HG02759 (cell line): ENCODE data around the gene HINT2.

Experiments used
- ATAC-seq: cut with Tn5 transposase; IDR thresholded peaks from one replicate; pipeline ENCODE4 v1.9.1; 2021; ENCODE audit warnings: mild to moderate bottlenecking, moderate library complexity; ENCODE audit not compliant: unreplicated experiment

The HINT2 gene

GRCh38 chr9:35814841-35815543 is at the start of gene HINT2:
TSS of gene HINT2 (minus strand) at chr9:35815042. CDS start at chr9:35814979, 63 bp downstream.
- peak; percentile 78 for ATAC-seq

GRCh38 chr9:35863583-35863982 is 48.7 kb upstream of the HINT2 start:
- no peak for ATAC-seq

- ATAC-seq: no peak
Measured at GRCh38 chr9:35862328-35862727, 47.5 kb upstream of the HINT2 start.

- no peak for ATAC-seq
Measured at GRCh38 chr9:35861161-35861897, 46.5 kb upstream of the HINT2 start.

- ATAC-seq: no peak
Measured at GRCh38 chr9:35859990-35860339, 45.1 kb upstream of the HINT2 start.

- ATAC-seq: no peak
Measured at GRCh38 chr9:35859310-35859989, 44.6 kb upstream of the HINT2 start.

- no peak for ATAC-seq
Measured at GRCh38 chr9:35858458-35858857, 43.6 kb upstream of the HINT2 start.

GRCh38 chr9:35856882-35857281 is 42.0 kb upstream of the HINT2 start:
- no peak for ATAC-seq

GRCh38 chr9:35856206-35856605 is 41.4 kb upstream of the HINT2 start:
- no peak for ATAC-seq

GRCh38 chr9:35854091-35854762 is 39.4 kb upstream of the HINT2 start:
- ATAC-seq: no peak

- ATAC-seq: no peak
Measured at GRCh38 chr9:35852876-35853865, 38.3 kb upstream of the HINT2 start.

GRCh38 chr9:35852267-35852815 is 37.5 kb upstream of the HINT2 start:
- no peak for ATAC-seq

- peak; percentile 97 for ATAC-seq
Measured at GRCh38 chr9:35847792-35848572, 33.1 kb upstream of the HINT2 start.

GRCh38 chr9:35845824-35846771 is 31.3 kb upstream of the HINT2 start:
- no peak for ATAC-seq

- no peak for ATAC-seq
Measured at GRCh38 chr9:35844628-35845270, 29.9 kb upstream of the HINT2 start.

GRCh38 chr9:35842795-35843194 is 28.0 kb upstream of the HINT2 start:
- ATAC-seq: peak; percentile 76

- no peak for ATAC-seq
Measured at GRCh38 chr9:35842020-35842745, 27.3 kb upstream of the HINT2 start.
